HCT116 (cell line): Measurements from ENCODE around the gene KCND2. TPM values are rescaled to one million over a fixed set of nuclear protein-coding genes. Genes with fewer than 3 reads are reported as not detected.

ENCODE experiments used
- ATAC-seq: fragments of 200-7000 bp; cut with Tn5 transposase; 2 replicates; pipeline ENCODE4 v1.9.1; 2020; ENCODE audit warnings: mild to moderate bottlenecking, moderate library complexity
- BruUV-seq: library from RNA; stranded (reverse); fragments of 400-500 nt; replicated peaks from 2 replicates; lab custom pipeline; 2021; lab: Mats Ljungman, UMichigan
- CTCF ChIA-PET: fragments of 300-600 bp; sonication (Branson Sonifier 250); formaldehyde crosslinking; loops from one replicate; lab custom pipeline; 2021; ENCODE audit warnings: antibody characterized with exemption; lab: Charles Lee
- POLR2A ChIA-PET: fragments of 300-600, 350-600 bp; sonication (Branson Sonifier 250); formaldehyde crosslinking; loops from one replicate; lab custom pipeline; 2021; ENCODE audit warnings: antibody characterized with exemption; lab: Charles Lee
- RAD21 ChIA-PET, 2 experiments: fragments of 300-600 bp; sonication (Branson Sonifier 250); formaldehyde crosslinking; loops; one replicate each; lab custom pipeline; 2023; ENCODE audit warnings: low total read pairs in 2 of 2; ENCODE audit not compliant: uncharacterized antibody in 2 of 2, unreplicated experiment in 2 of 2, low non-redundant PET in 1 of 2; lab: Charles Lee
- DNase-seq: peaks from one replicate; pipeline ENCODE4 v3.0.0-alpha.2; 2010; ENCODE audit warnings: low read depth, low spot score
- H2AFZ ChIP-seq: fragments of 200-600 bp; shearing (Covaris generic), sonication (generic); 2 replicates; pipeline ENCODE4 v1.6.1; 2017; ENCODE audit warnings: low read depth, mixed run types, mixed read lengths, antibody characterized with exemption, low read length; ENCODE audit not compliant: poor library complexity, severe bottlenecking
- H3K27ac ChIP-seq: 2 replicates; pipeline ENCODE4 v1.5.1; 2012; ENCODE audit warnings: low read depth, low read length
- H3K27me3 ChIP-seq: fragments of 200-600 bp; sonication (generic); 2 replicates; pipeline ENCODE4 v1.6.1; 2016; ENCODE audit warnings: mixed run types, low read length, mixed read lengths; ENCODE audit not compliant: insufficient read depth
- H3K36me3 ChIP-seq, 2 experiments: fragments of 200-500 bp in 1 of 2; fragments of 200-600 bp in 1 of 2; sonication (Bioruptor generic) in 1 of 2; sonication (generic) in 1 of 2; 2 replicates each; pipeline versions ENCODE4 v1.5.1 to v1.6.1; 2014 to 2016; ENCODE audit warnings: low read length in 2 of 2, inconsistent platforms in 1 of 2, mixed read lengths in 1 of 2, mixed run types in 1 of 2; ENCODE audit not compliant: insufficient read depth in 2 of 2, control insufficient read depth in 1 of 2
- H3K4me1 ChIP-seq, 2 experiments: fragments of 200-600 bp in 1 of 2; sonication (generic) in 1 of 2; 2 replicates each; pipeline versions ENCODE4 v1.5.1 to v1.6.1; 2012 to 2017; ENCODE audit warnings: low read length in 2 of 2, inconsistent platforms in 1 of 2, mild to moderate bottlenecking in 1 of 2, mixed read lengths in 1 of 2, mixed run types in 1 of 2, moderate library complexity in 1 of 2; ENCODE audit not compliant: insufficient read depth in 2 of 2, control insufficient read depth in 1 of 2
- H3K4me2 ChIP-seq: fragments of 200-600 bp; sonication (generic); 2 replicates; pipeline ENCODE4 v1.6.1; 2017; ENCODE audit warnings: mixed run types, low read length, mixed read lengths
- H3K4me3 ChIP-seq, 2 experiments: fragments of 200-600 bp in 1 of 2; sonication (generic) in 1 of 2; replicated peaks in 1 of 2; 2 replicates each; pipeline ENCODE4 v1.5.1; 2011 to 2016; ENCODE audit warnings: low read length in 2 of 2, control low read depth in 1 of 2, low read depth in 1 of 2, mild to moderate bottlenecking in 1 of 2, mixed read lengths in 1 of 2, mixed run types in 1 of 2
- H3K79me2 ChIP-seq: fragments of 200-600 bp; sonication (generic); 2 replicates; pipeline ENCODE4 v1.6.1; 2017; ENCODE audit warnings: mild to moderate bottlenecking, mixed run types, low read length, moderate library complexity, mixed read lengths; ENCODE audit not compliant: insufficient read depth
- H3K9ac ChIP-seq: fragments of 200-600 bp; sonication (generic); 2 replicates; pipeline ENCODE4 v1.6.1; 2016; ENCODE audit warnings: low read length, mixed read lengths
- H3K9me2 ChIP-seq: fragments of 200-600 bp; sonication (generic), shearing (Covaris generic); 2 replicates; pipeline ENCODE4 v1.6.1; 2017; ENCODE audit warnings: mixed run types, mild to moderate bottlenecking, moderate library complexity; ENCODE audit not compliant: insufficient read depth
- H3K9me3 ChIP-seq, 2 experiments: fragments of 200-500 bp in 1 of 2; fragments of 200-600 bp in 1 of 2; sonication (Bioruptor generic) in 1 of 2; sonication (generic) in 1 of 2; 2 replicates each; pipeline ENCODE4 v1.6.1; 2014 to 2017; ENCODE audit warnings: low read length in 2 of 2, mixed read lengths in 2 of 2, inconsistent platforms in 1 of 2, low read depth in 1 of 2, mild to moderate bottlenecking in 1 of 2, mixed run types in 1 of 2, moderate library complexity in 1 of 2; ENCODE audit not compliant: control insufficient read depth in 1 of 2, insufficient read depth in 1 of 2
- H4K20me1 ChIP-seq: fragments of 200-600 bp; sonication (generic), shearing (Covaris generic); 2 replicates; pipeline ENCODE4 v1.6.1; 2017; ENCODE audit warnings: mixed run types, mild to moderate bottlenecking, moderate library complexity; ENCODE audit not compliant: insufficient read depth
- ATF3 ChIP-seq: IDR thresholded peaks from 2 replicates; pipeline ENCODE4 v1.6.1; 2012
- CBX3 ChIP-seq: IDR thresholded peaks from 2 replicates; pipeline ENCODE4 v1.6.1; 2012; ENCODE audit warnings: low read depth
- CTCF ChIP-seq, 3 experiments: fragments of 200-600 bp in 1 of 3; sonication (generic) in 1 of 3; IDR thresholded peaks in 2 of 3; conservative IDR thresholded peaks in 1 of 3; 2 replicates each; pipeline ENCODE4 v1.5.1; 2012 to 2017; ENCODE audit warnings: low read depth in 2 of 3, low read length in 2 of 3, antibody characterized with exemption in 1 of 3, borderline replicate concordance in 1 of 3, control low read depth in 1 of 3, mild to moderate bottlenecking in 1 of 3, mixed read lengths in 1 of 3, mixed run types in 1 of 3, moderate library complexity in 1 of 3; ENCODE audit not compliant: insufficient read depth in 1 of 3
- EGR1 ChIP-seq: IDR thresholded peaks from 2 replicates; pipeline ENCODE4 v1.6.1; 2012; ENCODE audit warnings: low read depth
- ELF1 ChIP-seq: IDR thresholded peaks from 2 replicates; pipeline ENCODE4 v1.6.1; 2012; ENCODE audit warnings: low read depth, borderline replicate concordance
- FOSL1 ChIP-seq: IDR thresholded peaks from 2 replicates; pipeline ENCODE4 v1.6.1; 2012; ENCODE audit warnings: low read depth
- JUND ChIP-seq: IDR thresholded peaks from 2 replicates; pipeline ENCODE4 v1.6.1; 2012
- MAX ChIP-seq: IDR thresholded peaks from 2 replicates; pipeline ENCODE4 v1.6.1; 2012
- POLR2A ChIP-seq: IDR thresholded peaks from 2 replicates; pipeline ENCODE4 v1.7.0; 2011; ENCODE audit warnings: borderline replicate concordance; ENCODE audit not compliant: insufficient read depth, insufficient read length; ENCODE audit errors: extremely low read depth
- POLR2AphosphoS5 ChIP-seq: IDR thresholded peaks from 2 replicates; pipeline ENCODE4 v1.6.1; 2011; ENCODE audit warnings: mild to moderate bottlenecking, low read depth, low read length, moderate library complexity
- REST ChIP-seq: IDR thresholded peaks from 2 replicates; pipeline ENCODE4 v1.6.1; 2012; ENCODE audit warnings: low read depth
- SIN3A ChIP-seq: IDR thresholded peaks from 2 replicates; pipeline ENCODE4 v1.6.1; 2012; ENCODE audit warnings: low read depth
- SP1 ChIP-seq: IDR thresholded peaks from 2 replicates; pipeline ENCODE4 v1.6.1; 2012; ENCODE audit warnings: low read depth
- SRF ChIP-seq: IDR thresholded peaks from 2 replicates; pipeline ENCODE4 v1.6.1; 2012; ENCODE audit warnings: low read depth
- TCF7L2 ChIP-seq: IDR thresholded peaks from 2 replicates; pipeline ENCODE4 v1.7.0; 2011; ENCODE audit warnings: borderline replicate concordance, inconsistent platforms; ENCODE audit not compliant: insufficient read depth, insufficient read length; ENCODE audit errors: extremely low read depth
- YY1 ChIP-seq: IDR thresholded peaks from 2 replicates; pipeline ENCODE4 v1.6.1; 2011; ENCODE audit warnings: low read length, low read depth, moderate library complexity, mild to moderate bottlenecking; ENCODE audit not compliant: insufficient replicate concordance; ENCODE audit errors: extremely low read depth
- ZBTB33 ChIP-seq: IDR thresholded peaks from 2 replicates; pipeline ENCODE4 v1.6.1; 2011; ENCODE audit warnings: mild to moderate bottlenecking, low read length, moderate library complexity; ENCODE audit not compliant: insufficient replicate concordance; ENCODE audit errors: extremely low read depth
- ZFX ChIP-seq: fragments of 450-650 bp; IDR thresholded peaks from 2 replicates; pipeline ENCODE4 v1.6.1; 2017
- ZNF274 ChIP-seq: fragments of 200-500 bp; sonication (Bioruptor generic); IDR thresholded peaks from 2 replicates; pipeline ENCODE4 v1.6.1; 2014; ENCODE audit warnings: mild to moderate bottlenecking, low read depth, low read length, inconsistent platforms
- intact Hi-C: fragments of 100-400 bp; cut with micrococcal nuclease; formaldehyde crosslinking; loops from 2 replicates; pipeline ENCODE4 v1.10.0; 2022
- total RNA-seq: library from RNA; stranded (reverse); gene quantifications from one replicate; pipeline ENCODE4 v1.2.1, GENCODE V29; 2021; ENCODE audit not compliant: unreplicated experiment

KCND2 gene
- total RNA-seq, 1 experiment from 2014 or later: 0.05 TPM

DNA sequence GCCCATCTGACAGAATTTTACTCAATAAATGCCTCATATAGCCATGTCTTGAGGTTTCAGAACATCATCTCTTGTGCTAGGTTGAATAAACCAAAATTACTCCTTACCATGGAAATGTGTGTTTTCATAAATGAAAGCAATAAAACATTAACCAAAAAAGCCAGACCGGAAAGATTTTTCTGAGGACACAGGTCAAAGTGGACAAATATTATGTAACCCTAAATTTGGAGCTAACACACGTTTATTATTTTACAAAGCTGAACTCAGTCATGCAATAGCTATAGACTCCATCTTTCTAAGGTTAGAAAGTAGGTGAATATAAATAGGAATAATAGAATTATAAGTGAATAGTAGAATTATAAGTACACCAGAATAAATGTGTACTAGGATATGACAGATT, 315.9 kb downstream of the KCND2 start:
- Histone ChIP-seq H4K20me1 (no peaks in the 10 kb centered on the region), H3K4me3 (no peak overlapping the region), H3K9me3 (no peaks in the 10 kb centered on the region), H3K79me2 (no peaks in the 10 kb centered on the region), H2AFZ (no peak overlapping the region), H3K27ac (no peak overlapping the region), H3K36me3 (no peaks in the 10 kb centered on the region), H3K4me2 (no peak overlapping the region), H3K9ac (no peak overlapping the region), H3K27me3 (no peaks in the 10 kb centered on the region), H3K4me1 (peaks cover 3 to 7% of the 10 kb centered on the region in 2 experiments; a peak in 2 of 4 replicates), H3K9me2 (0 out of 2 replicates have a peak, but pooled peaks cover 3% of the 10 kb centered on the region)
- CTCF ChIA-PET: no interaction called here
- intact Hi-C loops: no loop called here
- POLR2A ChIA-PET: no interaction called here
- TF ChIP-seq CBX3 (no peak), POLR2A (no peak), SP1 (no peak), FOSL1 (no peak), ZBTB33 (no peak), POLR2AphosphoS5 (no peak), SIN3A (no peak), SRF (no peak), MAX (no peak), CTCF (IDR thresholded peaks at IDR 0.05 in 2 of 3, conservative IDR thresholded peaks at IDR 0.05 in 1 of 3; ENCODE audit: borderline replicate concordance in 1 of 3, insufficient read depth in 1 of 3, low read depth in 2 of 3, low read length in 2 of 3) (no peak), ELF1 (no peak), ZNF274 (no peak), ZFX (no peak), TCF7L2 (no peak), ATF3 (no peak), EGR1 (no peak), REST (no peak), YY1 (no peak), JUND (no peak)
- DNase-seq (no peak), ATAC-seq (no peak)
- no TSS peak for BruUV-seq
- RAD21 ChIA-PET: no interaction called here
